GM12872 (cell line): ENCODE results near the gene AMPD1.

Source experiments
- TF ChIP-seq, protein P1 (sequence below): IDR thresholded peaks from 3 replicates; pipeline ENCODE4 v1.5.1; 2011; ENCODE audit warnings: low read depth, mild to moderate bottlenecking, low read length, moderate library complexity; ENCODE audit not compliant: insufficient read depth

The AMPD1 gene

DNA sequence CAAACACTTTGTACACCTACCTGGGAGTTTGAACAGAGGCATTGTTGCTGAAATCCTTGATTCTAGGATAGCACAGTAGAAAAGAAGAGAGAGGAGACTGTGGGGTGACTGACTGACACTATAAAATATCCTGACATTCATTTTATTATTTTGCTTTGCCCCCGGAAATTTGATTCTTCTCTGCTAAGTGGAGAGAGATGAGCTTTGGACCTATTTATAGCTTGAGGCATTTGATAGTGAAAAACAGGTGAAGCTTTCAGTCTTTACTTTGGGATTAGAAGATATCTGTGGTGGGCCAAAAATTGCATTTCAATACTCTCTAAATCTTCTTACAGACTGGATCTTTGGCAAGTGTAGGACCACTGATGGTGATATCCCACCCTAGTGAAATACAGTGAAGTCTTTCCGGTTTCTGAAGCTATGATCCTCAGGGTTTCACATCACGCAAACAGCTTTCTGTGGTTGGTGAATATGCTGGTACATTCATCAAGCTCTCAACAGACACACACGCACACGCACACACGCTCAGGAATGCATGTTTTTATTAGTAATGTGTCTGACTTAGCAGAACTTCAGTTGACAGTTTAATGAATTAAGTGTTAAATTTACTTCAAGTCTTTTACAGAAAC, at the start of gene AMPD1:
AMPD1 (minus strand) TSS at position 117 of the 629 bp plus-strand sequence; CDS start at position 42, 75 bp downstream.
- TF ChIP-seq, protein P1, sequence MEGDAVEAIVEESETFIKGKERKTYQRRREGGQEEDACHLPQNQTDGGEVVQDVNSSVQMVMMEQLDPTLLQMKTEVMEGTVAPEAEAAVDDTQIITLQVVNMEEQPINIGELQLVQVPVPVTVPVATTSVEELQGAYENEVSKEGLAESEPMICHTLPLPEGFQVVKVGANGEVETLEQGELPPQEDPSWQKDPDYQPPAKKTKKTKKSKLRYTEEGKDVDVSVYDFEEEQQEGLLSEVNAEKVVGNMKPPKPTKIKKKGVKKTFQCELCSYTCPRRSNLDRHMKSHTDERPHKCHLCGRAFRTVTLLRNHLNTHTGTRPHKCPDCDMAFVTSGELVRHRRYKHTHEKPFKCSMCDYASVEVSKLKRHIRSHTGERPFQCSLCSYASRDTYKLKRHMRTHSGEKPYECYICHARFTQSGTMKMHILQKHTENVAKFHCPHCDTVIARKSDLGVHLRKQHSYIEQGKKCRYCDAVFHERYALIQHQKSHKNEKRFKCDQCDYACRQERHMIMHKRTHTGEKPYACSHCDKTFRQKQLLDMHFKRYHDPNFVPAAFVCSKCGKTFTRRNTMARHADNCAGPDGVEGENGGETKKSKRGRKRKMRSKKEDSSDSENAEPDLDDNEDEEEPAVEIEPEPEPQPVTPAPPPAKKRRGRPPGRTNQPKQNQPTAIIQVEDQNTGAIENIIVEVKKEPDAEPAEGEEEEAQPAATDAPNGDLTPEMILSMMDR: no peak

DNA sequence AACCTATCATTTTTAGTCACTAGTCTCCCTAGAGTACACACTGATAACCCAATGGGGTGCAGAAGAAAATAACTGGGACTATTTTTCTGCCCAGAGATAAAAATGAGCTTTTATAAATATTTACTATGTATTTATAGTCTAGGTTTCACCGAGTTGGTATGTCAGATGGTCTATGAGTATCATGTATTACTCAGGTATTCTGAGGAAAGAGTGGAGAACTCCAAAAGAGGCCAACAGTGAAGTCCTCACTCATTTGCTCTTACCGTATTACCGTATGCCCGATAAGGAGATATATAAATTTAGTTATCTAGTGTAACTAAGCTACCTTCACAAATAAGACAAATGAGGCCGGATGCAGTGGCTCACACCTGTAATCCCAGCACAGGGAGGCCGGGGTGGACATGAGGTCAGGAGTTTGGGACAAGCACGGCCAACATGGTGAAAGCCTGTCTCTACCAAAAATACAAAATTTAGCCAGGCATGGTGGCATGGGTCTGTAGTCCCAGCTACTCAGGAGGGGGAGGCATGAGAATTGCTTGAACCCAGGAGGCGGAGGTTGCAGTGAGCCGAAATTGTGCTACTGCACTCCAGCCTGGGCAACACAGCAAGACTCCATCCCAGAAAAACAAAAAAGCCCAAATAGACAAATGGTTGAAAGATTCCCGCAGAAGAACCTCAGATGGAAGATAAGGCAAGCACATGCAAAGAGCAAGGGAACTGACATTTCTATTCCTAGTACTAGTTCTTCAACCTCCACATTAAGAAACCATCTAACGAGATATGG, 46.8 kb upstream of the AMPD1 start:
- TF ChIP-seq, protein P1: no peak

DNA sequence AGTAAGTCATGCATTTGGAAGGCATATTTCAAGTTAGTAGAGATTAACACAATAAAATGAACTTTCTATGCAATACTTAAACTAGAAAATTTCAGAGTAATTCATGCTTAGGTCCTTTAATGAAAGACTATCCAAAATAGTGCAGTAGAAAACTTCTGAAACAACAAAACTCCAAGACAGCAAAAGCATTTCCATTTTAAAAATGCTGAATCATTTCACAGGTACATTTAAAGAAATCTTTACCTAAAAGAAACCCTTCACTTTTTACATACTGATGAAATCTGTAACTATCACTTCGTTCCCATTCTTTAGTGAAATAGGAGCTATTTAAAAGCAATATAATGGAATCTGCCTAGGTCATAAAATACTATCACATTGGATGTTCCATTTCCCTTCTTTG, 45.0 kb upstream of the AMPD1 start:
- TF ChIP-seq, protein P1: no peak

DNA sequence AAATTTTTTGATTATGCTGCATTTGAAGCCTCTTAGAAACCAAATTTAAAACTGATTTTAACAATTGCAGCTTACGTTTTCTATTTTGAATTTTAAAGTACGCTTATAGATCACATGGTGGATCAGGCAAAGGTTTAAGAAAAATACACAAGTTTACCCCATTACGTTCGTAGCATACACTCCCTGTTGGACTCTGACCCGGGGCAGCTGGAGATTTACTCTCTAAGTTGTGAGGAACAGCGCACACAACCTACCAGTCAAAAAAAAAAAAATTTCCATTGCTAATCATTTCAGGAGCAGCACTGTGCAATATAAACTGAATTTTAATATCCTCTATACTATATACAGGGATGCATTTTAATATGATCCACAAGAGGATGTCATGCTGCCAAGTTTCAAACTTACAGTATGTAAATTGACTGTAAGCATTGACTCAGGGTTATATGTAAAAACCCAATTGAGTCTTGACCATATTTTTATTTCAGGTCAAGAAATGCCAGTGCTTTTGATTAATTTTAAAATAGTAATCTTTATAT, 42.0 kb upstream of the AMPD1 start:
- TF ChIP-seq, protein P1: no peak

DNA sequence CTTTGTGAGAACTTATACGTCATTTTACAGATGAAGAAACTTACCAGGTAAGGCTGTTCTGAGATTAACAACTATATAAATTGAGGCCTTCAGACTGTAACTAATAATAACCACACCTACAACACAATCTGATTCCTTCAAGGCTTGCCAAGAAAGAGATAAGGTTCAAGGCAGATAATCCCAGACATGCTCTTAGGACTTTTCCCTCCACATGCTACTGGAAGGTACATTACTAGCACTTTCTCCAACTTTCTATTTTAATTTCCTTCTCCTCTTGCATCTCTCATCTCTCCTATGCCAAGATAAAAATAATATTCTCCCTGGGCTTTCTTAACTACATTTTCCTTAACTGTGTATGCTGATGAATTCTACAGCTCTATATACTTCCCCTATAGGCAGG, 40.1 kb upstream of the AMPD1 start:
- TF ChIP-seq, protein P1: no peak

DNA sequence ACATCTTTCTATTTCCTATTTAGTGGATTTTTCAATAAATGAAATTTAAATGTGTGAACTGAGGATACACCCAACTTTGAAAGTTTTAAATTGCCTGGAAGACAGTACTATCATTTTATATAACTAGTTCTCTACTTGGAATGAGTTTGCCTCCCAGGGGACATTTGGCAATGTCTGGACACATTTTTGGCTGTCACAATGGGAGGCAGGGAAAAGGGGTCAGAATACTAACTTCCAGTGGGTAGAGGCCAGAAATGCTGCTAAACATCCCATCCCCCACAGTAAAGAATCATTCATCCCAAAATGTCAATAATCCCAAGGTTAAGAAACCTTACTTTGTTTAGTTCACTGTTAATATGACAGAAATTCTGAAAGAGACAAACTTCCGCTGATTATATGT, 34.4 kb upstream of the AMPD1 start:
- TF ChIP-seq, protein P1: no peak

DNA sequence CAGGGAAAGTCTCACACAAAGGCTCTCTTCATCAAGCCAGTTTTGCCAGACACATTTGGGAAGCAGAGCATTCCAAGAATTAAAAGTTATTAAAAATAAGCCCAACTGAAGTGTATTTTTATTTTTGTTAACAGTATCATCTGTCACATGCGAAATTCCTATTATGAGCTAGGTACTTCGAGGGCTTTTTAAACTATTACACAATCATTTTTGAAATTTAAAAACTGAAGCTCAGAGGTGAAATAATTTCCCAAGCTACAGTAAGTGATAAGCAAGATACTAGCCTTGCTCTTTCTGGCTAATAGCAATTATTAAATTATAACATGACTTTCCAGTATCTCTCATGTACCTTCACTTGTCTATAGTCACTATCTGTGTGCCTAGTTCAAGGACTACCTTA, 33.2 kb upstream of the AMPD1 start:
- TF ChIP-seq, protein P1: no peak
